Mesendoderm (in vitro differentiated cells): ENCODE results near the gene ZNF587.
"Not testable (repeated sequence)": the region's sequence is repeated elsewhere in the genome, so short reads cannot be mapped to it uniquely, and the experiment has no call there.

Source experiments
- DNase-seq: peaks from one replicate; pipeline ENCODE4 v3.0.0; 2013
- H2AK5ac ChIP-seq: 2 replicates; pipeline ENCODE4 v1.6.1; 2013; ENCODE audit warnings: low read length, inconsistent platforms
- H2BK120ac ChIP-seq: 2 replicates; pipeline ENCODE4 v1.6.1; 2013; ENCODE audit warnings: low read depth, mild to moderate bottlenecking, low read length, moderate library complexity, mixed read lengths
- H2BK15ac ChIP-seq: replicated peaks from 2 replicates; pipeline ENCODE4 v1.6.1; 2013; ENCODE audit warnings: low read depth, mild to moderate bottlenecking, moderate library complexity
- H2BK5ac ChIP-seq: 2 replicates; pipeline ENCODE4 v1.6.1; 2013; ENCODE audit warnings: low read length, inconsistent platforms
- H3K18ac ChIP-seq: 2 replicates; pipeline ENCODE4 v1.6.1; 2013; ENCODE audit warnings: mild to moderate bottlenecking, low read length, mixed read lengths
- H3K23ac ChIP-seq: one replicate; pipeline ENCODE4 v1.6.1; 2013; ENCODE audit warnings: low read length
- H3K27ac ChIP-seq: 2 replicates; pipeline ENCODE4 v1.5.1; 2013; ENCODE audit warnings: low read depth, mild to moderate bottlenecking, inconsistent platforms, low read length, moderate library complexity
- H3K27me3 ChIP-seq: 2 replicates; pipeline ENCODE4 v1.6.1; 2013; ENCODE audit warnings: low read length, control low read depth, mild to moderate bottlenecking, inconsistent platforms; ENCODE audit not compliant: insufficient read depth, poor library complexity
- H3K36me3 ChIP-seq: 2 replicates; pipeline ENCODE4 v1.6.1; 2013; ENCODE audit warnings: low read length, inconsistent platforms; ENCODE audit not compliant: control insufficient read depth, insufficient read depth
- H3K4ac ChIP-seq: one replicate; pipeline ENCODE4 v1.6.1; 2013; ENCODE audit warnings: low read depth, mild to moderate bottlenecking, low read length, moderate library complexity
- H3K4me1 ChIP-seq: 2 replicates; pipeline ENCODE4 v1.6.1; 2013; ENCODE audit warnings: low read depth, low read length, inconsistent platforms; ENCODE audit not compliant: control insufficient read depth
- H3K4me2 ChIP-seq: 2 replicates; pipeline ENCODE4 v1.6.1; 2013; ENCODE audit warnings: low read length
- H3K4me3 ChIP-seq: 2 replicates; pipeline ENCODE4 v1.5.1; 2013; ENCODE audit warnings: mild to moderate bottlenecking, low read length
- H3K56ac ChIP-seq: one replicate; pipeline ENCODE4 v1.6.1; 2013; ENCODE audit warnings: low read length
- H3K79me1 ChIP-seq: 2 replicates; pipeline ENCODE4 v1.6.1; 2013; ENCODE audit warnings: low read length, inconsistent platforms
- H3K79me2 ChIP-seq: 2 replicates; pipeline ENCODE4 v1.6.1; 2013; ENCODE audit warnings: mild to moderate bottlenecking, low read length; ENCODE audit not compliant: control insufficient read depth, insufficient read depth
- H3K9ac ChIP-seq: 2 replicates; pipeline ENCODE4 v1.6.1; 2013; ENCODE audit warnings: low read length, inconsistent platforms
- H4K5ac ChIP-seq: one replicate; pipeline ENCODE4 v1.6.1; 2013; ENCODE audit warnings: low read length
- H4K8ac ChIP-seq: one replicate; pipeline ENCODE4 v1.6.1; 2013; ENCODE audit warnings: low read depth, mild to moderate bottlenecking, control low read depth, low read length, moderate library complexity
- WGBS: extraction: QIAGEN DNeasy Blood & Tissue Kit; methylation state at CpG from one replicate; pipeline ENCODE4 v1.1.7; 2013; ENCODE audit warnings: low lambda C conversion rate, missing lambda C conversion rate; ENCODE audit not compliant: insufficient coverage; ENCODE audit errors: extremely low coverage; 5-methylcytosine and 5-hydroxymethylcytosine counted together

ZNF587 gene

DNA sequence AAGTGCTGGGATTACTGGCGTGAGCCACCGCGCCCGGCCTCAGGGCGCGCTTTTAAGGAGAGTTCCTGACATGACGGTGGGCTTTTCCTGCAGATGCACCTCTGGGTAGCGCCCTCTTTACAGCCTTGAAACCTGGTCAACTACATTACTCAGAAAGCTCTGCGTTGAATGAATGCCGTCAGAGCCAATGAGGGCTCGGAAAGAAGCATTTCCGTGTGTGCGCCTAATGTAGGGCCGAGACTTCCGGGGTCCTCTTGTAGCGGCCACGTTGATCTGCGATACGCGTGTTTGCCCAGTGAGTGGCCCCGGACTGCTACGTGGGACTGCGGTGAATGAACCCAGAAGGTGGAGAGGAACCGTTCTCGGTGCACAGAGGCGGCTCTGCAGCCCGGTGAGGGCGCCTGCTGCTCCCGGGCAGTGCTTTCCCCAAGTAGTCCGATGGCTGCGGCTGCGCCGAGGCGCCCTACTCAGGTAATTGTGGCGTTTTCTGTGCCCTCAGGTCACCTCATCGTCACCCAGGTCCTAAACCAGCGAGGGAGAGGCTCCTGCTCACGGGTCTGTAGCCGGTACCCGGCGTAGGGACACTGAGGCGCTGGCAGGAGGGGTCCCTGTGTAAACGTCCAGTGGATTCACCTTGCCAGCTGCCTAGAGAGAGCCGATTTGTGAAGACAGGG lies 30.0 kb upstream of the ZNF587 start:
- peak overlapping the region; percentile 97 for H3K18ac ChIP-seq
- peak overlapping the region; percentile 97 for H2AK5ac ChIP-seq
- peak overlapping the region; percentile 99 for H3K4ac ChIP-seq
- peak overlapping the region; percentile 80 for H3K4me2 ChIP-seq
- H3K23ac ChIP-seq = peak overlapping the region; percentile 98
- DNase-seq = peak; percentile 97
- H3K4me3 ChIP-seq = peak overlapping the region; percentile 99
- WGBS = no CpG with 5 or more reads among the region's 44 CpGs
- peak overlapping the region; percentile 75 for H3K27ac ChIP-seq
- peaks cover 2% of the 10 kb centered on the region for H3K4me1 ChIP-seq
- H2BK120ac ChIP-seq = peak overlapping the region; percentile 65
- H3K36me3 ChIP-seq = peaks cover 2% of the 10 kb centered on the region
- peak overlapping the region; percentile 99 for H3K56ac ChIP-seq
- no peaks in the 10 kb centered on the region for H3K27me3 ChIP-seq
- peak overlapping the region; percentile 57 for H4K8ac ChIP-seq
- peaks cover 2% of the 10 kb centered on the region for H3K79me1 ChIP-seq
- no peak overlapping the region for H2BK15ac ChIP-seq
- peak overlapping the region; percentile 88 for H2BK5ac ChIP-seq
- no peak overlapping the region for H4K5ac ChIP-seq
- H3K79me2 ChIP-seq = peaks cover 45% of the 10 kb centered on the region
- peak overlapping the region; percentile 99 for H3K9ac ChIP-seq

- DNase-seq = no peak
Observed at GRCh38 chr19:57820599-57820998, 29.1 kb upstream of the ZNF587 start.

GRCh38 chr19:57821095-57821494 lies 28.6 kb upstream of the ZNF587 start:
- not testable (repeated sequence) for H3K4ac ChIP-seq, H2BK5ac ChIP-seq, H4K8ac ChIP-seq, DNase-seq, H3K4me3 ChIP-seq, H4K5ac ChIP-seq, H2BK15ac ChIP-seq, H2BK120ac ChIP-seq, H3K23ac ChIP-seq, H3K36me3 ChIP-seq, H3K27ac ChIP-seq, H3K79me1 ChIP-seq, H3K18ac ChIP-seq, H2AK5ac ChIP-seq, H3K4me1 ChIP-seq, H3K27me3 ChIP-seq
- H3K56ac ChIP-seq = peak overlapping the region; percentile 15
- WGBS = no CpG with 5 or more reads among the region's 3 CpGs
- H3K9ac ChIP-seq = peak overlapping the region; percentile 39
- peak overlapping the region; percentile 43 for H3K4me2 ChIP-seq
- peaks cover 59% of the 10 kb centered on the region for H3K79me2 ChIP-seq

More at GRCh38 chr19:57820599-57820998, 29.1 kb upstream of the ZNF587 start:
- H4K8ac ChIP-seq = no peak overlapping the region
- H3K79me1 ChIP-seq = peaks cover 3% of the 10 kb centered on the region
- peak overlapping the region; percentile 99 for H3K9ac ChIP-seq
- H3K4me3 ChIP-seq = peak overlapping the region; percentile 99
- no peak overlapping the region for H3K4ac ChIP-seq
- no peak overlapping the region for H4K5ac ChIP-seq
- H3K27ac ChIP-seq = no peak overlapping the region
- H2BK15ac ChIP-seq = no peak overlapping the region
- H3K56ac ChIP-seq = peak overlapping the region; percentile 99
- no peaks in the 10 kb centered on the region for H3K27me3 ChIP-seq
- H3K4me1 ChIP-seq = peaks cover 2% of the 10 kb centered on the region
- H3K79me2 ChIP-seq = peaks cover 54% of the 10 kb centered on the region
- H2AK5ac ChIP-seq = no peak overlapping the region
- no CpG with 5 or more reads among the region's 6 CpGs for WGBS
- no peak overlapping the region for H3K18ac ChIP-seq
- no peak overlapping the region for H2BK5ac ChIP-seq
- H3K23ac ChIP-seq = no peak overlapping the region
- no peak overlapping the region for H2BK120ac ChIP-seq
- peaks cover 2% of the 10 kb centered on the region for H3K36me3 ChIP-seq
- H3K4me2 ChIP-seq = peak overlapping the region; percentile 80

DNA sequence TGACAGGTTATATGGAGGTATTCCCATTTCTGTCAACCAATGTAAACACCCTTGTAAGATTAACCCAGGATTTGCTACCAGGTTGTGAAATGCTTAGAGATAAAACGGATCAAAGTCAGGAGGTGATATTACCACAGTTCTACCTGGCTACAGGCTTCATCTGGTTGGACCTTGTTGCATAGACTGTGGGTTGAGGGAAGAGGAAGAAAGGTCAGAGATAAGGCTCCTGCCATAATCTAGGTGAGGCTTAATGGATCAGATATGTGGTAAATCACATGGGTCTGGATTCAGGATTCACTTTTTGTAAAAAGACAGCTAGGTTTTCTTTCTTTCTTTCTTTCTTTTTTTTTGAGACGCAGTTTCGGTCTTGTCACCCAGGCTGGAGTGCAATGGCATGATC lies 28.2 kb upstream of the ZNF587 start:
- not testable (repeated sequence) for H2AK5ac ChIP-seq, H3K79me1 ChIP-seq, H3K18ac ChIP-seq, H3K56ac ChIP-seq, H3K36me3 ChIP-seq, H3K27ac ChIP-seq, H4K8ac ChIP-seq, H2BK120ac ChIP-seq, H3K4me2 ChIP-seq, H2BK5ac ChIP-seq, H3K4me1 ChIP-seq, H3K23ac ChIP-seq, H3K4ac ChIP-seq, H2BK15ac ChIP-seq, DNase-seq, H3K27me3 ChIP-seq, H4K5ac ChIP-seq, H3K9ac ChIP-seq, H3K4me3 ChIP-seq
- peaks cover 63% of the 10 kb centered on the region for H3K79me2 ChIP-seq
- WGBS = no CpG with 5 or more reads among the region's 3 CpGs

GRCh38 chr19:57823155-57823554 lies 26.5 kb upstream of the ZNF587 start:
- H2AK5ac ChIP-seq = not testable (repeated sequence)
- H3K79me2 ChIP-seq = peaks cover 71% of the 10 kb centered on the region

DNA sequence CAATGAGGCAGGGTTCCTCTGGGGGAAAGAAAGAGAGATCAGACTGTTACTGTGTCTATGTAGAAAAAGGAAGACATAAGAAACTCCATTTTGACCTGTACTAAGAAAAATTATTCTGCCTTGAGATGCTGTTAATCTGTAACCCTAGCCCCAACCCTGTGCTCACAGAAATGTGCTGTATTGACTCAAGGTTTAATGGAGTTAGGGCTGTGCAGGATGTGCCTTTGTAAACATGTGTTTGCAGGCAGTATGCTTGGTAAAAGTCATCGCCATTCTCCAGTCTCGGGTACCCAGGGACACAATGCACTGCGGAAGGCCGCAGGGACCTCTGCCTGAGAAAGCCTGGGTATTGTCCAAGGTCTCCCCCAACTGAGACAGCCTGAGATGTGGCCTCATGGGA lies 26.1 kb upstream of the ZNF587 start:
- not testable (repeated sequence) for H3K4me2 ChIP-seq, H3K56ac ChIP-seq, H3K4ac ChIP-seq, H3K27ac ChIP-seq, H4K8ac ChIP-seq, H3K18ac ChIP-seq, H3K27me3 ChIP-seq, H2BK15ac ChIP-seq, DNase-seq, H3K23ac ChIP-seq, H3K9ac ChIP-seq, H3K4me1 ChIP-seq, H3K4me3 ChIP-seq, H2AK5ac ChIP-seq, H2BK120ac ChIP-seq, H2BK5ac ChIP-seq, H3K36me3 ChIP-seq, H3K79me1 ChIP-seq, H4K5ac ChIP-seq
- no CpG with 5 or more reads among the region's 4 CpGs for WGBS
- peaks cover 71% of the 10 kb centered on the region for H3K79me2 ChIP-seq

More at GRCh38 chr19:57823155-57823554, 26.5 kb upstream of the ZNF587 start:
- H3K4me2 ChIP-seq, H2BK5ac ChIP-seq, H3K4ac ChIP-seq, DNase-seq, H4K8ac ChIP-seq, H3K36me3 ChIP-seq, H3K23ac ChIP-seq, H3K4me1 ChIP-seq, H3K9ac ChIP-seq, H3K56ac ChIP-seq, H4K5ac ChIP-seq, H3K4me3 ChIP-seq, H3K27ac ChIP-seq, H2BK120ac ChIP-seq, H3K27me3 ChIP-seq, H2BK15ac ChIP-seq, H3K18ac ChIP-seq, H3K79me1 ChIP-seq: not testable (repeated sequence)
- WGBS = no CpG with 5 or more reads among the region's 2 CpGs
